ENCODE results near the gene NR5A1.

The NR5A1 gene

DNA sequence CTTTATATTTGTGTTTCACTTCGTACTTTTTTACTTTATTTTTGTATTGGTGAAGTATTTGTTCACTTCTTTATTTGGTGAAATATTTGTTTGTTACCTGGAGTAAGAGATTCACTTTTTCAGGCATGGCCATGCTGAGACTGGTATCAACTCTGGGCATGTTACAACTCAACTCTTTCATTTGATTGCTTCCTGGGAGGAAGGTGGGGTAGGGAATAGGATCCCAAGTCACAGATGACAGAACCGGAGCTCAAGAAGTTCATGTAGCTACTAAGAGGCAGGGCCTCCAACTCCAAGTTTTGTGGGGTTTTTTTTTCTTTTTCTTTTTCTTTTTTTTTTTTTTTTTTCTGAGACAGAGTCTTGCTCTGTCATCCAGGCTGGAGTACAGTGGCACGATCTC lies 63.0 kb downstream of the NR5A1 start:
- DNase-seq (ENCODE audit: low read depth in 3 of 3, low spot score in 1 of 3): no peak

DNA sequence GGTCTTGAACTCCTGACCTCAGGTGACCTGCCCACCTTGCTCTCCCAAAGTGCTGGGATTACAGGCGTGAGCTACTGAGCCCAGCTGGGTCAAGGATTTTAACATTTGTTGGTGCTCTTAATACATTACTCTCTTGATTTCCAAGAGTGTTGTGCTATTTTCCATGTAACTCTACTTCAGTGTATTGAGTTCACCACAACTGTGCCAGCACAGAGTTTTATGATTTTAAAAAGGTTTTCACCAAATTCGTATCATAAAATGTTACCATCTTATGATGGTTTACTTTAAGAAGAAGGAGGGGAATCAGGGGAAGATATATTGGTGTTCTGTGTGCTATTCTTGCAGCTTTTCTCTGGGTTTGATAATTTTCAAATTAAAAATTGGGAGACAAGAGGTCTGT lies 63.6 kb downstream of the NR5A1 start:
- no peak for DNase-seq (ENCODE audit: low read depth in 3 of 3, low spot score in 1 of 3)

GRCh38 chr9:124442826-124443225 lies 64.4 kb downstream of the NR5A1 start:
- no peak for DNase-seq (ENCODE audit: low read depth in 3 of 3, low spot score in 1 of 3)

DNA sequence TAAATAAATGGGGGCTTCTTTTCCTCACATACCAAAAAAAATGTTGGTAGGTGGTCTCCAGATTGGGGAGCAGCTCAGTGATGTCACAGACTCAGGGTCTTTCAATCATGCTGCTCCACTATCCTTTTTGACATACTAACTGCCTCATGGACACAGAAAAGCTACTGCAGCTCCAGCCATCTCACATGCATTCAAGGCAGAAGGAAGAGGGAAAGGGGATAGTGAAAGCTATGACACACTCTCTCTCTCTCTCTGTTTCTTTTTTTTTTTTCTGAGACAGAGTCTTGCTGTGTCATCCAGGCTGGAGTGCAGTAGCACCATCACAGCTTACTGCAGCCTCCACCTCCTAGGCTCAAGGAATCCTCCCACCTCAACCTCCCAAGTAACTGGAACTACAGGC lies 64.8 kb downstream of the NR5A1 start:
- no peak for DNase-seq (ENCODE audit: low read depth in 3 of 3, low spot score in 1 of 3)

- no peak for DNase-seq (ENCODE audit: low read depth in 3 of 3, low spot score in 1 of 3)
These were observed 65.9 kb downstream of the NR5A1 start for GRCh38 chr9:124441291-124441690.

GRCh38 chr9:124440786-124441185 lies 66.4 kb downstream of the NR5A1 start:
- DNase-seq (ENCODE audit: low read depth in 3 of 3, low spot score in 1 of 3): no peak

- DNase-seq (ENCODE audit: low read depth in 3 of 3, low spot score in 1 of 3): no peak
These were observed 67.4 kb downstream of the NR5A1 start for GRCh38 chr9:124439686-124440243.

DNA sequence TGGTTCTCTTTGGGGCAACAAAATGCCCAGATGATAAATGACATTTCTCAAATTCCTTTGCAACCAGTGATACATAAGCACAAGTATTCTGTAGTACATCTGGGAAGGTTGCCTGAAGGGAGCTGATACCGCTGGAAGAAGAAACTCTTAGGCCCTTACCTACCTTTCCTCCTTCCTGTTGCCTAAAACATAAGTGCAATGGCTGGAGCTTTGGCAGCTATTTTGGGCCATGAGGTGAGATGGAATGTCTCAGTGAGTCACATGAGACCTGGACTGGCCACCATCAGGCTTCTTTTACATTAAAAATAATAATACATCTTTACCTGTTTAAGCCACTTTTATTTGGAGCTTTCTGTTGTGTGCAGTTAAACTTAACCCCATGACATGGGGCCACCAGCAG lies 68.1 kb downstream of the NR5A1 start:
- DNase-seq (ENCODE audit: low read depth in 3 of 3, low spot score in 1 of 3): no peak

DNA sequence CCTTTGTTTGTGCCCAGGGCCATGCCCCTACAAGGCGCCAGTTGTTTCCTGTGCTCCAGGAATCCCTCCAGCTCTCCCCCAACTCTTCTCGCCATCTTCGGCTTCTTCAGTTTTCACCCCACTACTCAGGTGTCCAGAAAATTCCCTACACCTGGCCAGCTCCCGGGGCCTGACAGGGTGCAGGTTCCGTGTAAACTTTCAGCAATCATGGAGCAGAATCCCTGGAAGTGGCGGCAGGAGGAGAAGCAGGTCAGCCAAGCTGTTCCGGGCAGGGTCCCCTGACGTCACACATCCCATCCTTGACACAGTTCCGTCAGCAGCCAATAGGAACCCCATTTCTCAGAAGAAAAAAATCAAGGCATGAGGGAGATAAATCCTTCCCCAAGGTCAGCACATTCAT lies 69.1 kb downstream of the NR5A1 start:
- no peak for DNase-seq (ENCODE audit: low read depth in 3 of 3, low spot score in 1 of 3)

- DNase-seq (ENCODE audit: low read depth in 3 of 3, low spot score in 1 of 3): no peak
These were observed 70.1 kb downstream of the NR5A1 start for GRCh38 chr9:124437086-124437485.

GRCh38 chr9:124436320-124436719 lies 70.9 kb downstream of the NR5A1 start:
- DNase-seq (ENCODE audit: low read depth in 3 of 3, low spot score in 1 of 3): no peak
